Right lung (tissue), 5 donors: ENCODE data around the gene PTPRR. TPM values are rescaled to one million over a fixed set of nuclear protein-coding genes. Genes with fewer than 3 reads are reported as not detected.

Experiments
- DNase-seq, 2 donors: peaks; one replicate each; pipeline ENCODE4 v3.0.0-alpha.2; 2013
- polyA plus RNA-seq, 5 donors: library from polyadenylated mRNA; unstranded; fragments of 120-200 nt; gene quantifications; one replicate each; pipeline versions ENCODE4 v1.2.1 to v1.2.3, GENCODE V29; 2013; ENCODE audit warnings: inconsistent platforms in 1 of 5, low replicate concordance in 1 of 5; ENCODE audit not compliant: insufficient read length in 5 of 5, insufficient read depth in 1 of 5

The PTPRR gene
- polyA plus RNA-seq, 5 donors: 0.10 to 0.32 (median 0.18) TPM

DNA sequence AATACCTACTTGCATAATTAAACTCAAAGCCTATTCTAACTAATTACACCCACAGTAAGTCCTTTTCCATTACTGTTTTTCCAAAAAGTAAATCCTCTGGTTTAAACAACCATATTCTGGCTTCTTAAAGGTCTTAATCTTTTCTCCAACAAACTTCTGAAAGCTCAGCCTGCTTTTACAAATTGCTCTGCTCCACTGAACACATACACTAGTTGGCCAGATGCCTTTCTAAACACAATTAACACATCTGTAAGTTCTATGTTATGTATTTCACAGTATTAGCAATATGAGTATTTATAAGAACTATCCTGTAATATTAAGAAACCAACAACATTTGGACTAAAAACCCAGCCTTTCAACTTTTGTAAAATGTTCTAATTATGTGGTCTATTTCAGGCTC, 313.4 kb downstream of the PTPRR start:
- DNase-seq: no peak

DNA sequence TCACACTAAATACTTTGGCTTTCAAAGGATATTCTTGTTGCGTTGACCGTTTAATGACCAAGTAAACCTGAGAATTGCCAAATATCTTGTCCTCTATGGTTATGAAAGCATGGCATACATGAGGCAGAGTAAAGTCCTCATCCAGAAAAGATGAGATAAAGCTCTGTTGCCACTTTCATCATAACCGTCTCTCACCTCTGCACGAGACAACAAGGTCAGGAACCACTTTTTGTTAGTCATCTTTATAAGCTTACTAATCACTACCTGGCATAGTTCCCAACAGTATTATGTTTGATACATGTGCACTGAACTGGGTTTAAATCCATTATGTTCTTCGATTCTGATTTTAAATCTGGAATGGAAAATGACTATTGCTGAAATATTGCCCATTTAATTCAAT, 314.6 kb downstream of the PTPRR start:
- DNase-seq: no peak

DNA sequence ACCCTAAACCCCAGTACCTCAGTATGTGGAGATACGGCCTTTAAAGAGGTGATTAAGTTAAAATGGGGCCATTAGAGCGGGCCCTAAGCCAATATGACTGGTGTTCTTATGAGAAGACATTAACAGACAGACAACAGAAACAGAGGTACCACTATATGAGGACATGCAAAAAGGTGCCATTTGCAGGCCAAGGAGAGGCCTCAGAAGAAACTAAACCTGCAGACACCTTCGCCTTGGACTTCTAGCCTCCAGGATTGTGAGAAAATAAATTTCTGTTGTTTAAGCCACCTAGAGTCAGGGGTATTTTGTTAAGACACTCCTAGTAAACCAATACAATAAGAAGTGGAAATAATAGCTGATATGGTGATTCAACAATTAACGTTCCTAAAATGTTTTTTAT, 315.9 kb downstream of the PTPRR start:
- DNase-seq: no peak

DNA sequence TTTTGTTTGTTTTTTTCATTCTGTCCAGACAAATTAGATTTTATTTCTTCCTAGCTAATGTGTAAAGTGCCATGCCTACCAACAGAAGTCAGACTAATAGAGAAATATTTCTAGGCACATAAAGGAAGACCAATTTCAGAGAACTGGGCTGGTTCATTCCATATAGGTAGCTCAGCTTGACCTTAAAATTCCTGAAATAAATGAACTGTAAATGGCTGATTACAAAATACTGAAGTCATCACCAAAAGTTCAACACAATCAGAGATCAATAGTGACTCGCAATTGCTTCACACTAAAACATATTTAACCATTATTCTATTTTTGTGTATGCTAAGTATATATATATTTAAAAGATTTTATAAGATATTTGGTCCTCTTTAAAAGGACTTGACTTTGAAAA, 317.5 kb downstream of the PTPRR start:
- DNase-seq: no peak

DNA sequence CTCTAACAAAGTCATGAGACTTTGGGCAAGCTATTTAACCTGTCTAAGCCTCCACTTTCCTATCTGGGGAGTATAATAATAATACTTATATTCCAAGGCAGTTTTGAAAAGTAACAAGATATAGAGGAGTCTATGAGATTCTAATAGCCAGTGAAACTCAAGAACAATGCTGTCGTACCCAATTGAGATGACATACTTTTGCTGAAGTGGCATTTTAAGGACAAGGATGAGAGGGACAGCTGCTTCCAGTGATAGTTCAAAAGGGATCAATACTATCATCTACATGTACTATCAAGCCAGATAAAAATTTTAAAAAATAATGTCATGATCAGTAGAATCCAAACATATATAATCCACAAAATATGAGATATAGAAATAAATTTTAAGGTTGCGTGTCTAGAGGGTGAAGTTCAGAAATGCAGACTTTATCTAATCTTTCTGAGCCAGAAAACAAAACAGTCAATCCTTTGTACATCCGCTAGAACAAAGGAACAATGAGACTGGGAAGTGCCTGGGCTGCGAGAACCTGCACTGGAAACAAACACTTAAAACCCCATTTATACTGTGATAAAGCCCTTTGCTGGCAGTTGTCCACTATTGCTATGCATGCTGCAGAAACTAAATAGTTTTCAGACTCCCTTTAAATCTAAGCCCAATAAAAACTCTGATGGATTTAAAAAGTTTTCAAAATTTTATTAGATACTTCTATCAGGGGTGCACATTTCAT, 321.9 kb downstream of the PTPRR start:
- DNase-seq: peak in 1 of 2 donors; percentile 23

DNA sequence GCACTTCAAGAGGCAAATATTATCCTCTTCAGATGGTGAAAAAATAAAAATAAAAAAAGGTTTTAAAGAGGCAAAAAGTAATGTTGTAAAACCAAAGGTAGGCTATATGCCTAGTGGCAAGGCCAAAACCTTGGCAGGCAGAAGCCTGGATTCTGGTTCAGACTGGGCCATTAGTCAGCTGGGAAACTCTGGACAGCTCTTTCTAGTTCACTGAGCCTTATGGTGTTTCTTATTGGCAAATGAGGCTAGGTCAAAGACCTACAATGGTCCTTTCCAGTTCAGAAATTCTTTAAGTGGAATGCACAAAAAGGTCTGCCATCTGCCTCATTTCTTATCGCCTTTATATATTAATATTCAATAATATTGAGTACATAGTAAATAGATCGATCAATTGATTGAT, 327.9 kb downstream of the PTPRR start:
- DNase-seq: no peak

DNA sequence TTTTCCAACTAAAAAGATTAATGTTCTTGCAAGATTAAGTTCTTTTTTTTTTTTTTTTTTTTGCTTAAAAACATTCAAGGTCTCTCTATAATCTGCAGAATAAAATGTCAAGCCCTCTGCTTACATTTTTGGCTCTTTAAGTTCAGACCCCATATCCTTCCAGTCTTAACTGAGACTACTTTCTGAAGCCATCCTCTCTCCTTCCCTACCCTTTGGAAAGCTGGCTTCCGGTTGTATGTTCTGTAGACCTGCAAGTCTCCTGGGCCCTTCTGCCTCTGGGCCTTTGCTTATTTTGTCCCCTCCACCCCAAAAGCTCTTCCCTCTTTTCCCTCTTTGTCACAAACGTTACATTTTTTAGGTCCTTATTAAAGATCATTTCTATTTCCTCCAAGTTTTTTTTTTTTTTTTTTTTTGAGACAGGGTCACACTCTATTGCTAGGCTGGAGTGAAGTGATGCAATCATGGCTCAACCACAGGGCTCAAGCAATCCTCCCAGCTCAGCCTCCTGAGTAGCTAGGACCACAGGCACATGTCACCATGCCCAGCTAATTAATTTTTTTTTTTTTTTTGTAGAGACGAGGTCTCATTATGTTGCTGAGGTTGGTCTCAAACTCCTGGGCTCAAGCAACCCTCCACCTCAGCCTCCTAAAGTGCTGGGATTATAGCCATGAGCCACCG, 329.9 kb downstream of the PTPRR start:
- DNase-seq: no peak

DNA sequence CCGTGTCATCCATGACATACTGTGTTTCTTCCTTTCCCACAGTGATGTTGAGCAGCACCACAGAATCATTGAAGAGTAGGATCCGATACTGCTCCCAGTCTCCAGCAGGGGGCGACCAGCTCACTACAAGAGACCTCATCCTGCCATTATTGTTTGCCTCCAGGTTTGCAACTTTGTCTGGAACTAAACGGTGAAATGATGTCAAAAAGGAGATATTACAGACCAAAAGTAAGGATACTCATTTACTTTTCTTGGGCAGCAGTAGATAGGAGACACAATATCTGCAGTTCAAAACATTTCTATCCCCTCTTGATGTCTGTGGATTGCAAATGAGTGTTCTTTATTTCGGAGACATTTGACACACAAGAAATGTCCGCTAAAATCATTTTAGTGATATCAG, 330.5 kb downstream of the PTPRR start:
- DNase-seq: peak; percentile 30 to 45

Other genes with a start within 250 kb of the PTPRR start
- 1 to 10 TPM; 1.1 to 1.8 (median 1.3) TPM for gene TSPAN8, start 237.3 kb upstream of the PTPRR start, polyA plus RNA-seq